Activated B cell treated with CpG ODN at 0.5 μM for 24 hours (primary cell): ENCODE results near the gene LGR5. TPM values are rescaled to one million over a fixed set of nuclear protein-coding genes. Genes with fewer than 3 reads are reported as not detected.
"Not testable (repeated sequence)": the region's sequence is repeated elsewhere in the genome, so short reads cannot be mapped to it uniquely, and the experiment has no call there.

Experiments
- ATAC-seq: fragments of 200-7000 bp; cut with Tn5 transposase; one replicate; pipeline ENCODE4 v1.10.0; 2021; ENCODE audit warnings: low read depth, mild to moderate bottlenecking, moderate library complexity
- CTCF ChIA-PET: fragments of 350-600 bp; sonication (Branson Sonifier 250); formaldehyde crosslinking; loops from one replicate; lab custom pipeline; 2021; ENCODE audit warnings: antibody characterized with exemption; lab: Charles Lee
- POLR2A ChIA-PET: fragments of 350-600 bp; sonication (Branson Sonifier 250); formaldehyde crosslinking; loops from one replicate; lab custom pipeline; 2021; ENCODE audit warnings: antibody characterized with exemption; lab: Charles Lee
- DNase-seq: peaks from one replicate; pipeline ENCODE4 v3.0.0; 2022
- H3K27ac Mint-ChIP-seq: one replicate; pipeline ENCODE4 v1.8.0; 2020; ENCODE audit warnings: mixed read lengths
- H3K27me3 Mint-ChIP-seq: one replicate; pipeline ENCODE4 v1.8.0; 2021; ENCODE audit warnings: mixed read lengths
- H3K36me3 Mint-ChIP-seq: one replicate; pipeline ENCODE4 v1.8.0; 2021; ENCODE audit warnings: low read depth, mixed read lengths
- H3K4me1 Mint-ChIP-seq: one replicate; pipeline ENCODE4 v1.8.0; 2021; ENCODE audit warnings: mixed read lengths
- H3K4me3 Mint-ChIP-seq: one replicate; pipeline ENCODE4 v1.8.0; 2020; ENCODE audit warnings: mild to moderate bottlenecking, mixed read lengths
- H3K9me3 Mint-ChIP-seq: one replicate; pipeline ENCODE4 v1.8.0; 2020; ENCODE audit warnings: mixed read lengths
- CTCF ChIP-seq: fragments of 200-600 bp; IDR thresholded peaks from one replicate; pipeline ENCODE4 v1.8.0; 2022; ENCODE audit warnings: antibody characterized with exemption, mild to moderate bottlenecking
- intact Hi-C: fragments of 100-400 bp; cut with micrococcal nuclease; formaldehyde crosslinking; loops from one replicate; pipeline ENCODE4 v1.15.1; 2024
- total RNA-seq: library from RNA; stranded (reverse); gene quantifications from 2 replicates; pipeline ENCODE4 v1.2.3, GENCODE V29; 2022

Gene LGR5
- total RNA-seq, 1 donor from 2014 or later = not detected

GRCh38 chr12:71562676-71563595, 123.3 kb downstream of the LGR5 start:
- Mint-ChIP-seq H3K4me3 (no peak overlapping the region), H3K27ac (no peak overlapping the region), H3K4me1 (no peaks in the 10 kb centered on the region), H3K27me3 (peaks cover 2% of the 10 kb centered on the region), H3K9me3 (no peaks in the 10 kb centered on the region), H3K36me3 (no peaks in the 10 kb centered on the region)
- intact Hi-C loops = no loop called here
- DNase-seq (no peak), ATAC-seq (no peak)
- ChIA-PET CTCF (no interaction called here), POLR2A (no interaction called here)
- TF ChIP-seq CTCF = no peak

GRCh38 chr12:71565535-71565934, 125.9 kb downstream of the LGR5 start:
- POLR2A ChIA-PET = no interaction called here
- no peak for TF ChIP-seq CTCF
- ATAC-seq (no peak), DNase-seq (no peak)
- Mint-ChIP-seq H3K36me3 (no peaks in the 10 kb centered on the region), H3K27me3 (peaks cover 13% of the 10 kb centered on the region), H3K4me1 (no peaks in the 10 kb centered on the region), H3K9me3 (no peaks in the 10 kb centered on the region), H3K4me3 (no peak overlapping the region), H3K27ac (no peak overlapping the region)
- CTCF ChIA-PET = no interaction called here
- intact Hi-C loops = no loop called here

GRCh38 chr12:71566655-71567054, 127.1 kb downstream of the LGR5 start:
- Mint-ChIP-seq H3K9me3 (no peaks in the 10 kb centered on the region), H3K4me3 (no peak overlapping the region), H3K27me3 (peaks cover 13% of the 10 kb centered on the region), H3K27ac (no peak overlapping the region), H3K4me1 (no peaks in the 10 kb centered on the region), H3K36me3 (no peaks in the 10 kb centered on the region)
- CTCF ChIA-PET = no interaction called here
- POLR2A ChIA-PET = no interaction called here
- intact Hi-C loops = no loop called here
- no peak for TF ChIP-seq CTCF
- ATAC-seq = no peak
- no peak for DNase-seq

- intact Hi-C loops = no loop called here
- Mint-ChIP-seq H3K36me3 (no peaks in the 10 kb centered on the region), H3K4me3 (no peak overlapping the region), H3K4me1 (no peaks in the 10 kb centered on the region), H3K9me3 (no peaks in the 10 kb centered on the region), H3K27me3 (peaks cover 13% of the 10 kb centered on the region), H3K27ac (no peak overlapping the region)
- DNase-seq (no peak), ATAC-seq (no peak)
- no peak for TF ChIP-seq CTCF
- CTCF ChIA-PET = no interaction called here
- POLR2A ChIA-PET = no interaction called here
Measured at GRCh38 chr12:71567537-71567936, 127.9 kb downstream of the LGR5 start.

GRCh38 chr12:71569885-71570284, 130.3 kb downstream of the LGR5 start:
- H3K27me3 Mint-ChIP-seq = peaks cover 18% of the 10 kb centered on the region
- ATAC-seq, H3K27ac Mint-ChIP-seq, H3K4me3 Mint-ChIP-seq, H3K4me1 Mint-ChIP-seq, intact Hi-C loops, CTCF ChIA-PET, H3K9me3 Mint-ChIP-seq, H3K36me3 Mint-ChIP-seq, POLR2A ChIA-PET, DNase-seq: not testable (repeated sequence)
